ENCODE measurements around the gene VASH1. TPM values are rescaled to one million over a fixed set of nuclear protein-coding genes. Genes with fewer than 3 reads are reported as not detected.

Gene VASH1
- 0.85 TPM in 1 of 2 replicates, not detected in the other for total RNA-seq

GRCh38 chr14:76761136-76761959, at the start of gene VASH1:
TSS of gene VASH1 (plus strand) at chr14:76761468. CDS start at chr14:76762822, 1,354 bp downstream.

GRCh38 chr14:76812422-76813383, 51.4 kb downstream of the VASH1 start, which contains the start of gene ANGEL1:
TSS of gene ANGEL1 (minus strand) at chr14:76812882. CDS start at chr14:76812827, 55 bp downstream.

GRCh38 chr14:76826122-76826521, 64.9 kb downstream of the VASH1 start, which contains the start of gene LRRC74A:
TSS of gene LRRC74A (plus strand) at chr14:76826408. CDS start at chr14:76826698, 290 bp downstream.

Other genes starting within 250 kb of the VASH1 start
- gene ANGEL1, start 51.4 kb downstream of the VASH1 start, total RNA-seq, result 7.2 and 13.2 TPM in 2 replicates
- not detected in 2 replicates for gene LRRC74A, start 64.9 kb downstream of the VASH1 start, total RNA-seq